Osteoblast (primary cell): Measurements from ENCODE around the gene PLEKHO1. TPM values are rescaled to one million over a fixed set of nuclear protein-coding genes. Genes with fewer than 3 reads are reported as not detected.

Source experiments
- DNase-seq: peaks from one replicate; pipeline ENCODE4 v3.0.0; 2011; ENCODE audit warnings: low spot score, mixed read lengths; ENCODE audit not compliant: insufficient read length; ENCODE audit errors: missing footprints
- H2AFZ ChIP-seq: 2 replicates; pipeline ENCODE4 v1.6.0; 2011; ENCODE audit warnings: mild to moderate bottlenecking, low read length
- H3K27ac ChIP-seq: 2 replicates; pipeline ENCODE4 v1.5.1; 2011; ENCODE audit warnings: mild to moderate bottlenecking, low read depth, low read length, moderate library complexity
- H3K27me3 ChIP-seq: 2 replicates; pipeline ENCODE4 v1.6.0; 2012; ENCODE audit warnings: mild to moderate bottlenecking, control low read depth, inconsistent platforms, low read length, moderate library complexity; ENCODE audit not compliant: insufficient read depth
- H3K36me3 ChIP-seq: 2 replicates; pipeline ENCODE4 v1.5.1; 2011; ENCODE audit warnings: mild to moderate bottlenecking, low read length, control low read depth, moderate library complexity; ENCODE audit not compliant: insufficient read depth
- H3K4me1 ChIP-seq: 2 replicates; pipeline ENCODE4 v1.5.1; 2011; ENCODE audit warnings: mild to moderate bottlenecking, low read length, control low read depth, moderate library complexity; ENCODE audit not compliant: insufficient read depth
- H3K4me2 ChIP-seq: 2 replicates; pipeline ENCODE4 v1.6.0; 2011; ENCODE audit warnings: mild to moderate bottlenecking, low read length; ENCODE audit not compliant: insufficient read depth
- H3K4me3 ChIP-seq: fragments of 200-600 bp; sonication (generic); 3 replicates; pipeline ENCODE4 v1.5.1; 2012; ENCODE audit warnings: mild to moderate bottlenecking, low read length, inconsistent platforms; ENCODE audit not compliant: insufficient read depth
- H3K79me2 ChIP-seq: 2 replicates; pipeline ENCODE4 v1.6.0; 2012; ENCODE audit warnings: mild to moderate bottlenecking, low read length, control low read depth, inconsistent platforms; ENCODE audit not compliant: insufficient read depth
- H3K9me3 ChIP-seq: 2 replicates; pipeline ENCODE4 v1.5.1; 2011; ENCODE audit warnings: low read depth, low read length, control low read depth
- H4K20me1 ChIP-seq: 2 replicates; pipeline ENCODE4 v1.6.0; 2012; ENCODE audit warnings: mild to moderate bottlenecking, low read length, control low read depth; ENCODE audit not compliant: insufficient read depth
- CTCF ChIP-seq: IDR thresholded peaks from 2 replicates; pipeline ENCODE4 v1.5.1; 2011; ENCODE audit warnings: mild to moderate bottlenecking, low read depth, low read length, moderate library complexity; ENCODE audit errors: extremely low read depth
- total RNA-seq: library from RNA; depleted of rRNA; stranded (reverse); fragments of >200 nt; gene quantifications from 2 replicates; pipeline ENCODE4 v1.2.3, GENCODE V29; 2012

Gene PLEKHO1
- total RNA-seq, 1 donor: 74.2 TPM

- Histone ChIP-seq H3K79me2 (no peaks in the 10 kb centered on the region), H3K4me1 (no peaks in the 10 kb centered on the region)
- no peak for TF ChIP-seq CTCF
Observed at GRCh38 chr1:150109586-150109985, 40.1 kb upstream of the PLEKHO1 start.

GRCh38 chr1:150110116-150110515 lies 39.6 kb upstream of the PLEKHO1 start:
- no peak overlapping the region for H3K4me2 ChIP-seq
- no peaks in the 10 kb centered on the region for H3K4me1 ChIP-seq
- H3K9me3 ChIP-seq: no peaks in the 10 kb centered on the region
- peaks cover 24% of the 10 kb centered on the region for H3K36me3 ChIP-seq
- no peak for DNase-seq
- H3K4me3 ChIP-seq: no peak overlapping the region
- no peak overlapping the region for H3K27ac ChIP-seq
- no peaks in the 10 kb centered on the region for H3K79me2 ChIP-seq
- no peak overlapping the region for H2AFZ ChIP-seq
- no peak for TF ChIP-seq CTCF
- H4K20me1 ChIP-seq: no peaks in the 10 kb centered on the region
- no peaks in the 10 kb centered on the region for H3K27me3 ChIP-seq

More at GRCh38 chr1:150109586-150109985, 40.1 kb upstream of the PLEKHO1 start:
- Histone ChIP-seq H2AFZ (no peak overlapping the region), H3K4me2 (no peak overlapping the region), H3K27me3 (no peaks in the 10 kb centered on the region), H3K27ac (no peak overlapping the region), H3K36me3 (peaks cover 19% of the 10 kb centered on the region), H3K4me3 (no peak overlapping the region), H3K9me3 (no peaks in the 10 kb centered on the region), H4K20me1 (no peaks in the 10 kb centered on the region)
- no peak for DNase-seq

GRCh38 chr1:150111670-150112069 lies 38.0 kb upstream of the PLEKHO1 start:
- Histone ChIP-seq H3K79me2 (no peaks in the 10 kb centered on the region), H3K4me1 (no peaks in the 10 kb centered on the region), H3K27me3 (no peaks in the 10 kb centered on the region), H2AFZ (no peak overlapping the region), H3K27ac (no peak overlapping the region), H3K36me3 (peaks cover 28% of the 10 kb centered on the region), H3K4me2 (no peak overlapping the region), H4K20me1 (no peaks in the 10 kb centered on the region), H3K9me3 (no peaks in the 10 kb centered on the region), H3K4me3 (no peak overlapping the region)
- TF ChIP-seq CTCF: no peak
- DNase-seq: no peak

- Histone ChIP-seq H3K4me2 (no peak overlapping the region), H3K4me1 (no peaks in the 10 kb centered on the region), H3K27ac (no peak overlapping the region), H3K9me3 (no peaks in the 10 kb centered on the region), H4K20me1 (no peaks in the 10 kb centered on the region), H3K4me3 (no peak overlapping the region), H3K79me2 (no peaks in the 10 kb centered on the region), H2AFZ (no peak overlapping the region), H3K36me3 (peaks cover 30% of the 10 kb centered on the region), H3K27me3 (no peaks in the 10 kb centered on the region)
- no peak for DNase-seq
- no peak for TF ChIP-seq CTCF
Observed at GRCh38 chr1:150115121-150115520, 34.6 kb upstream of the PLEKHO1 start.
